ENCODE measurements around the gene IFT88. TPM values are rescaled to one million over a fixed set of nuclear protein-coding genes. Genes with fewer than 3 reads are reported as not detected.

The IFT88 gene
- total RNA-seq, 1 donor from 2014 or later = 5.9 TPM

- Mint-ChIP-seq H3K27me3 (ENCODE audit: low read depth) (no peaks in the 10 kb centered on the region), H3K27ac (ENCODE audit: unreplicated experiment) (peak overlapping the region; percentile 92), H3K4me1 (ENCODE audit: low read depth) (peaks cover 54% of the 10 kb centered on the region), H3K4me3 (ENCODE audit: unreplicated experiment) (peak overlapping the region; percentile 63), H3K36me3 (ENCODE audit: low read depth) (no peaks in the 10 kb centered on the region), H3K9me3 (ENCODE audit: low read depth) (no peaks in the 10 kb centered on the region)
- TF ChIP-seq, protein P1, sequence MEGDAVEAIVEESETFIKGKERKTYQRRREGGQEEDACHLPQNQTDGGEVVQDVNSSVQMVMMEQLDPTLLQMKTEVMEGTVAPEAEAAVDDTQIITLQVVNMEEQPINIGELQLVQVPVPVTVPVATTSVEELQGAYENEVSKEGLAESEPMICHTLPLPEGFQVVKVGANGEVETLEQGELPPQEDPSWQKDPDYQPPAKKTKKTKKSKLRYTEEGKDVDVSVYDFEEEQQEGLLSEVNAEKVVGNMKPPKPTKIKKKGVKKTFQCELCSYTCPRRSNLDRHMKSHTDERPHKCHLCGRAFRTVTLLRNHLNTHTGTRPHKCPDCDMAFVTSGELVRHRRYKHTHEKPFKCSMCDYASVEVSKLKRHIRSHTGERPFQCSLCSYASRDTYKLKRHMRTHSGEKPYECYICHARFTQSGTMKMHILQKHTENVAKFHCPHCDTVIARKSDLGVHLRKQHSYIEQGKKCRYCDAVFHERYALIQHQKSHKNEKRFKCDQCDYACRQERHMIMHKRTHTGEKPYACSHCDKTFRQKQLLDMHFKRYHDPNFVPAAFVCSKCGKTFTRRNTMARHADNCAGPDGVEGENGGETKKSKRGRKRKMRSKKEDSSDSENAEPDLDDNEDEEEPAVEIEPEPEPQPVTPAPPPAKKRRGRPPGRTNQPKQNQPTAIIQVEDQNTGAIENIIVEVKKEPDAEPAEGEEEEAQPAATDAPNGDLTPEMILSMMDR (IDR thresholded peaks at IDR 0.05) = no peak
- DNase-seq (ENCODE audit: low spot score) = no peak
Observed at GRCh38 chr13:20713014-20713376, 146.0 kb downstream of the IFT88 start.

DNA sequence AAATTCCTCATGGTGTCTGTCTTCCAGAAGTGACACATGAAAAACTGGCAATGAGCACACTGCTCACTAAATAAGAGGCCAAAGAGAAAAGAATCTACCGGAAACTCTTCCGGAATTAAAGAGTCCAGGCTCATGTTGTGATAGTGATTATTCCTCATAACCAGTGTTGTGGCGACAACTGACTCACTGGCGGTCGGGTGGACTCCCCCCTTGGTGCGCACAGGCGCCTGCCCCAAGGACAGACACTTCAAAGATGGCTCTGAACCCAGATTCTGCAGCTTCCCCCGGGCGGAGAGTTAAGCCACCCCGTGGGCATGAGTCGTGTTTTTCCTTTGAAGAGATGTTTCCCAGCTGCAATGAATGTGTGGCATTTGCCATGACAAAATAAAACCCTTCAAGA is 146.8 kb downstream of the IFT88 start:
- peaks cover 47% of the 10 kb centered on the region for H3K4me1 Mint-ChIP-seq (ENCODE audit: low read depth)
- peak overlapping the region; percentile 92 for H3K27ac Mint-ChIP-seq (ENCODE audit: unreplicated experiment)
- H3K36me3 Mint-ChIP-seq (ENCODE audit: low read depth) = no peaks in the 10 kb centered on the region
- no peak for DNase-seq (ENCODE audit: low spot score)
- no peaks in the 10 kb centered on the region for H3K27me3 Mint-ChIP-seq (ENCODE audit: low read depth)
- H3K9me3 Mint-ChIP-seq (ENCODE audit: low read depth) = no peaks in the 10 kb centered on the region
- H3K4me3 Mint-ChIP-seq (ENCODE audit: unreplicated experiment) = peak overlapping the region; percentile 7
- TF ChIP-seq, protein P1 (IDR thresholded peaks at IDR 0.05) = no peak

DNA sequence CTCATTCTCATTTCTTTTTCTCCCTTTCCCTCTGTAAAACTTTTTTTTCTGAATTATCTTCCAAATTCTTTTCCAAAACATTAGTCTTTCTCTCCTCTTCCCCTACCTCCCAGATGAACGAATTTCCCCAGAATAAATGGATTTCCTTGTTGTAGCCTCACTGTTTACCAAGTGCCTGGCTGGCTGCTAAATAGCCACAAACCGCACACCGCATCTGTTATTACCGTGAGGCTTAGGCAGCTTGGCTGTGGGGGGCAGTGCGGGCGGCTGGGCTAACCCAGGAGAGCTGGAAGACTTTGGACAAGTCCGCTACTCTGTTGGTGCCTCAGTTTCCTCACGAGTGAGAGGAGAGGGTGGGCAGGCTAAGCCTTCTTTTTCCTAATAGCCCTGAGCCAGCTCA is 147.2 kb downstream of the IFT88 start:
- Mint-ChIP-seq H3K4me3 (ENCODE audit: unreplicated experiment) (peak overlapping the region; percentile 7), H3K27ac (ENCODE audit: unreplicated experiment) (peak overlapping the region; percentile 92), H3K4me1 (ENCODE audit: low read depth) (peaks cover 42% of the 10 kb centered on the region), H3K36me3 (ENCODE audit: low read depth) (no peaks in the 10 kb centered on the region), H3K9me3 (ENCODE audit: low read depth) (no peaks in the 10 kb centered on the region), H3K27me3 (ENCODE audit: low read depth) (no peaks in the 10 kb centered on the region)
- no peak for DNase-seq (ENCODE audit: low spot score)
- TF ChIP-seq, protein P1 (IDR thresholded peaks at IDR 0.05) = no peak

GRCh38 chr13:20714563-20715329 is 147.8 kb downstream of the IFT88 start:
- H3K36me3 Mint-ChIP-seq (ENCODE audit: low read depth) = no peaks in the 10 kb centered on the region
- H3K4me3 Mint-ChIP-seq (ENCODE audit: unreplicated experiment) = no peak overlapping the region
- no peaks in the 10 kb centered on the region for H3K27me3 Mint-ChIP-seq (ENCODE audit: low read depth)
- DNase-seq (ENCODE audit: low spot score) = no peak
- no peaks in the 10 kb centered on the region for H3K9me3 Mint-ChIP-seq (ENCODE audit: low read depth)
- peaks cover 37% of the 10 kb centered on the region for H3K4me1 Mint-ChIP-seq (ENCODE audit: low read depth)
- TF ChIP-seq, protein P1 (IDR thresholded peaks at IDR 0.05) = no peak
- peak overlapping the region; percentile 92 for H3K27ac Mint-ChIP-seq (ENCODE audit: unreplicated experiment)

- TF ChIP-seq, protein P1 (IDR thresholded peaks at IDR 0.05) = no peak
- peaks cover 34% of the 10 kb centered on the region for H3K4me1 Mint-ChIP-seq (ENCODE audit: low read depth)
- H3K36me3 Mint-ChIP-seq (ENCODE audit: low read depth) = no peaks in the 10 kb centered on the region
- H3K4me3 Mint-ChIP-seq (ENCODE audit: unreplicated experiment) = no peak overlapping the region
- no peaks in the 10 kb centered on the region for H3K9me3 Mint-ChIP-seq (ENCODE audit: low read depth)
- no peak for DNase-seq (ENCODE audit: low spot score)
- H3K27me3 Mint-ChIP-seq (ENCODE audit: low read depth) = no peaks in the 10 kb centered on the region
- no peak overlapping the region for H3K27ac Mint-ChIP-seq (ENCODE audit: unreplicated experiment)
Observed at GRCh38 chr13:20715330-20715712, 148.4 kb downstream of the IFT88 start.
